GM21825 (cell line): ENCODE data around the gene AKT1.

ENCODE experiments used
- ATAC-seq: cut with Tn5 transposase; IDR thresholded peaks from one replicate; pipeline ENCODE4 v1.9.1; 2021; ENCODE audit warnings: mild to moderate bottlenecking, moderate library complexity; ENCODE audit not compliant: unreplicated experiment

Gene AKT1

GRCh38 chr14:104800015-104800770 is 4.6 kb upstream of the AKT1 start:
- peak; percentile 41 for ATAC-seq

GRCh38 chr14:104799244-104800014 is 3.9 kb upstream of the AKT1 start:
- no peak for ATAC-seq

- no peak for ATAC-seq
Observed at GRCh38 chr14:104798300-104799243, 3.0 kb upstream of the AKT1 start.

GRCh38 chr14:104797115-104798044 is 1.8 kb upstream of the AKT1 start:
- no peak for ATAC-seq

- no peak for ATAC-seq
Observed at GRCh38 chr14:104796687-104797081, 1.1 kb upstream of the AKT1 start.

- peak; percentile 36 for ATAC-seq
Observed at GRCh38 chr14:104795781-104796686, 486 bp upstream of the AKT1 start.

GRCh38 chr14:104794631-104794992 is 936 bp downstream of the AKT1 start:
- ATAC-seq: peak; percentile 1

- no peak for ATAC-seq
Observed at GRCh38 chr14:104794099-104794498, 1.4 kb downstream of the AKT1 start.

GRCh38 chr14:104793703-104793959 is 1.9 kb downstream of the AKT1 start:
- ATAC-seq: no peak

- no peak for ATAC-seq
Observed at GRCh38 chr14:104792945-104793702, 2.4 kb downstream of the AKT1 start.

GRCh38 chr14:104792101-104792884 is 3.3 kb downstream of the AKT1 start:
- ATAC-seq: no peak

GRCh38 chr14:104791425-104791824 is 4.1 kb downstream of the AKT1 start:
- ATAC-seq: no peak

GRCh38 chr14:104789752-104790743 is 5.5 kb downstream of the AKT1 start:
- no peak for ATAC-seq

- no peak for ATAC-seq
Observed at GRCh38 chr14:104788873-104789663, 6.5 kb downstream of the AKT1 start.

GRCh38 chr14:104788161-104788818 is 7.3 kb downstream of the AKT1 start:
- ATAC-seq: no peak
